GM18867 (cell line): ENCODE results near the gene MASP1.

ENCODE experiments used
- ATAC-seq: cut with Tn5 transposase; IDR thresholded peaks from one replicate; pipeline ENCODE4 v1.9.1; 2021; ENCODE audit warnings: mild to moderate bottlenecking, moderate library complexity; ENCODE audit not compliant: unreplicated experiment

MASP1 gene

GRCh38 chr3:187191271-187191670, 100.3 kb downstream of the MASP1 start:
- no peak for ATAC-seq

GRCh38 chr3:187188931-187189330, 102.6 kb downstream of the MASP1 start:
- peak; percentile 41 for ATAC-seq

GRCh38 chr3:187186801-187187421, 104.6 kb downstream of the MASP1 start:
- peak; percentile 54 for ATAC-seq

- ATAC-seq, result peak; percentile 41
Observed at GRCh38 chr3:187186375-187186774, 105.2 kb downstream of the MASP1 start.

- ATAC-seq, result no peak
Observed at GRCh38 chr3:187185759-187186158, 105.8 kb downstream of the MASP1 start.
